ENCODE results near the gene AKR7A2.

DNA sequence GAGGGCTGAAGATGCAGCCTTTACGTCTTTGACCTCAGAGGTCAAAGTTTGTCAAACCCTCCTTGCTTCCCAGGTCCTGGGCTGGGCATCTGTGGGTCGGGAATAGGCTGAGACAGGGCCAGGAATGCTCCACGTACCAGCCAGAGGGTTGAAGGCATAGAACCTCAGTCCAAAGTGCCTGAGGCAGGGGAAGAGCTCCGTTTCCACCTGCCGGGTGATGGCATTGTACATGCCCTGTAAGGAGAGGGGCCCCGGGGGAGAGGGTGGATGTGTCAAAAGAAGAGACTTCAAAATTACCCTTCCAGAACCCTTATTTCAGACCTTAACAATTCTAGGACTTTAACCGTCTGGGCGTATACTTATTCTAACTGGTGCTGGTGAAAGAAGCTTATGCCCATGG, 27.1 kb downstream of the AKR7A2 start:
- TF ChIP-seq, protein P1, sequence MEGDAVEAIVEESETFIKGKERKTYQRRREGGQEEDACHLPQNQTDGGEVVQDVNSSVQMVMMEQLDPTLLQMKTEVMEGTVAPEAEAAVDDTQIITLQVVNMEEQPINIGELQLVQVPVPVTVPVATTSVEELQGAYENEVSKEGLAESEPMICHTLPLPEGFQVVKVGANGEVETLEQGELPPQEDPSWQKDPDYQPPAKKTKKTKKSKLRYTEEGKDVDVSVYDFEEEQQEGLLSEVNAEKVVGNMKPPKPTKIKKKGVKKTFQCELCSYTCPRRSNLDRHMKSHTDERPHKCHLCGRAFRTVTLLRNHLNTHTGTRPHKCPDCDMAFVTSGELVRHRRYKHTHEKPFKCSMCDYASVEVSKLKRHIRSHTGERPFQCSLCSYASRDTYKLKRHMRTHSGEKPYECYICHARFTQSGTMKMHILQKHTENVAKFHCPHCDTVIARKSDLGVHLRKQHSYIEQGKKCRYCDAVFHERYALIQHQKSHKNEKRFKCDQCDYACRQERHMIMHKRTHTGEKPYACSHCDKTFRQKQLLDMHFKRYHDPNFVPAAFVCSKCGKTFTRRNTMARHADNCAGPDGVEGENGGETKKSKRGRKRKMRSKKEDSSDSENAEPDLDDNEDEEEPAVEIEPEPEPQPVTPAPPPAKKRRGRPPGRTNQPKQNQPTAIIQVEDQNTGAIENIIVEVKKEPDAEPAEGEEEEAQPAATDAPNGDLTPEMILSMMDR (IDR thresholded peaks at IDR 0.05) = no peak
- no peak for TF ChIP-seq POLR2A (IDR thresholded peaks at IDR 0.05)
